Pons (tissue), 1 donor: ENCODE results near the gene HSPH1.
"Not testable (repeated sequence)": the region's sequence is repeated elsewhere in the genome, so short reads cannot be mapped to it uniquely, and the experiment has no call there.

Experiments
- DNase-seq: peaks from one replicate; pipeline ENCODE4 v3.0.0-alpha.2; 2016; ENCODE audit warnings: low spot score

The HSPH1 gene

GRCh38 chr13:31177813-31178495 lies 16.2 kb upstream of the HSPH1 start:
- not testable (repeated sequence) for DNase-seq

- DNase-seq = no peak
Measured at GRCh38 chr13:31175847-31176532, 14.3 kb upstream of the HSPH1 start.

- no peak for DNase-seq
Measured at GRCh38 chr13:31174018-31174417, 12.3 kb upstream of the HSPH1 start.

- no peak for DNase-seq
Measured at GRCh38 chr13:31172535-31172934, 10.8 kb upstream of the HSPH1 start.

- DNase-seq = no peak
Measured at GRCh38 chr13:31172001-31172400, 10.3 kb upstream of the HSPH1 start.

- no peak for DNase-seq
Measured at GRCh38 chr13:31168736-31169135, 7.0 kb upstream of the HSPH1 start.

- no peak for DNase-seq
Measured at GRCh38 chr13:31168166-31168565, 6.5 kb upstream of the HSPH1 start.

GRCh38 chr13:31167490-31167889 lies 5.8 kb upstream of the HSPH1 start:
- no peak for DNase-seq

GRCh38 chr13:31166591-31166990 lies 4.9 kb upstream of the HSPH1 start:
- no peak for DNase-seq

- DNase-seq = peak; percentile 98
Measured at GRCh38 chr13:31162151-31163008, 676 bp upstream of the HSPH1 start.

- DNase-seq = peak; percentile 78
Measured at GRCh38 chr13:31160857-31161556, 697 bp downstream of the HSPH1 start.

GRCh38 chr13:31159306-31159705 lies 2.4 kb downstream of the HSPH1 start:
- no peak for DNase-seq

GRCh38 chr13:31154939-31155338 lies 6.8 kb downstream of the HSPH1 start:
- no peak for DNase-seq

- DNase-seq = no peak
Measured at GRCh38 chr13:31151837-31152236, 9.9 kb downstream of the HSPH1 start.

- DNase-seq = no peak
Measured at GRCh38 chr13:31150315-31150985, 11.3 kb downstream of the HSPH1 start.

GRCh38 chr13:31149604-31150003 lies 12.1 kb downstream of the HSPH1 start:
- no peak for DNase-seq

- no peak for DNase-seq
Measured at GRCh38 chr13:31145417-31145816, 16.3 kb downstream of the HSPH1 start.

GRCh38 chr13:31138515-31138914 lies 23.2 kb downstream of the HSPH1 start:
- DNase-seq = no peak

GRCh38 chr13:31136724-31137123 lies 25.0 kb downstream of the HSPH1 start:
- no peak for DNase-seq

GRCh38 chr13:31134039-31134711 lies 27.5 kb downstream of the HSPH1 start:
- no peak for DNase-seq

- DNase-seq = no peak
Measured at GRCh38 chr13:31133621-31134020, 28.1 kb downstream of the HSPH1 start.
